ENCODE data around the gene TGIF1. TPM values are rescaled to one million over a fixed set of nuclear protein-coding genes. Genes with fewer than 3 reads are reported as not detected.

Gene TGIF1
- total and polyA plus RNA-seq, 2 donors (not counting 1 experiment from before 2014, with no cell fraction given): 30.4 to 140 TPM

GRCh38 chr18:3447068-3447894, 2.7 kb upstream of the TGIF1 start:
- Histone ChIP-seq H3K4me2 (replicated peaks; ENCODE audit: low read depth, low read length, poor library complexity, severe bottlenecking) (peak overlapping the region; percentile 98), H3K27ac (ENCODE audit: low read length in 2 of 2) (peak overlapping the region; percentile 99 to 100), H3K9me3 (ENCODE audit: control extremely low read depth in 1 of 3, control insufficient read depth in 2 of 3, insufficient read depth in 1 of 3, low read length in 2 of 3) (peaks cover 0 to 5% (median 0%) of the 10 kb centered on the region in 3 donors), H3K4me1 (ENCODE audit: control insufficient read depth in 2 of 2, insufficient read depth in 2 of 2, low read length in 2 of 2) (peaks cover 9 to 33% of the 10 kb centered on the region in 2 donors), H3K79me2 (ENCODE audit: control insufficient read depth, insufficient read depth, low read length) (peaks cover 6% of the 10 kb centered on the region), H3K36me3 (replicated peaks in 1 of 2; ENCODE audit: control extremely low read depth in 1 of 2, control insufficient read depth in 1 of 2, extremely low read depth in 1 of 2, insufficient read depth in 2 of 2, low read length in 1 of 2) (peaks cover 0 to 1% of the 10 kb centered on the region in 2 experiments), H3K4me3 (ENCODE audit: control extremely low read depth in 1 of 5, extremely low read depth in 1 of 5, insufficient read depth in 1 of 5, low read depth in 2 of 5, low read length in 4 of 5) (peak overlapping the region; percentile 75 to 98 (median 92)), H4K20me1 (ENCODE audit: control insufficient read depth, insufficient read depth, low read length, poor library complexity, severe bottlenecking) (no peaks in the 10 kb centered on the region), H3K9ac (ENCODE audit: low read length) (peak overlapping the region; percentile 99), H3K27me3 (replicated peaks in 1 of 4; ENCODE audit: control extremely low read depth in 1 of 4, control insufficient read depth in 3 of 4, insufficient read depth in 4 of 4, low read length in 3 of 4) (no peaks in the 10 kb centered on the region), H2AFZ (ENCODE audit: insufficient read depth, low read depth, low read length, poor library complexity, severe bottlenecking) (peak overlapping the region; percentile 64)
- ChIA-PET POLR2A (interaction anchor here (0.6 to 4.2 kb wide), 12 partner anchors 48 to 487 kb away, joined by 3 to 73 read pairs (median 4); partner anchors contain the start of genes MYL12A and MYL12B), CTCF (interaction anchor here (0.7 to 4.8 kb wide), 20 partner anchors 7 to 218 kb away, joined by 3 to 50 read pairs (median 4); no protein-coding TSS in a partner anchor)
- intact Hi-C loops (cut with micrococcal nuclease): loop anchor here (2.0 to 10.0 kb wide), 3 partner anchors 166 to 1850 kb away; partner anchors contain the start of genes SMCHD1 and ZBTB14
- TF ChIP-seq EZH2 (IDR thresholded peaks at IDR 0.05; ENCODE audit: borderline replicate concordance, insufficient read depth, low read depth, low read length, poor library complexity, severe bottlenecking): no peak
- TF ChIP-seq CTCF (IDR thresholded peaks at IDR 0.05): no peak
- no peaks in the 10 kb centered on the region for H3K27me3 Mint-ChIP-seq
- peak overlapping the region; percentile 99 for H3K4me3 Mint-ChIP-seq
- DNase-seq: no peak
- no peaks in the 10 kb centered on the region for H3K9me3 Mint-ChIP-seq (ENCODE audit: insufficient read depth)
- peak overlapping the region; percentile 96 for H3K27ac Mint-ChIP-seq
- H3K4me1 Mint-ChIP-seq: peaks cover 13% of the 10 kb centered on the region
- WGBS (ENCODE audit: insufficient coverage): 0% methylated on average over 12 of the region's 22 CpGs
- no peak for ATAC-seq (ENCODE audit: low read depth)
